Prostate gland (tissue), 2 donors: ENCODE data around the gene SYNGR4. TPM values are rescaled to one million over a fixed set of nuclear protein-coding genes. Genes with fewer than 3 reads are reported as not detected.

Experiments used
- DNase-seq: peaks from one replicate; pipeline ENCODE4 v3.0.0-alpha.2; 2019; ENCODE audit warnings: low spot score
- H3K27ac ChIP-seq, 2 donors: fragments of 200-600 bp; sonication (generic); 2 replicates each; pipeline ENCODE4 v1.5.1; 2017 to 2019
- H3K27me3 ChIP-seq: fragments of 200-600 bp; sonication (generic); replicated peaks from 2 replicates; pipeline ENCODE4 v1.5.1; 2019; ENCODE audit not compliant: insufficient read depth
- H3K36me3 ChIP-seq, 2 donors: fragments of 200-600 bp; sonication (generic); 1 replicate in 1 of 2; 2 replicates in 1 of 2; pipeline versions ENCODE4 v1.5.1 to v1.8.1; 2017 to 2019
- H3K4me1 ChIP-seq: fragments of 200-600 bp; sonication (generic); replicated peaks from 2 replicates; pipeline ENCODE4 v1.5.1; 2019
- H3K4me3 ChIP-seq, 2 donors: fragments of 200-600 bp; sonication (generic); 2 replicates each; pipeline ENCODE4 v1.5.1; 2017 to 2019
- H3K9me3 ChIP-seq: fragments of 200-600 bp; sonication (generic); 2 replicates; pipeline ENCODE4 v1.5.1; 2017
- POLR2A ChIP-seq: fragments of 450-650 bp; IDR thresholded peaks from one replicate; pipeline ENCODE4 v1.6.1; 2016; ENCODE audit warnings: antibody characterized with exemption, mild to moderate bottlenecking
- POLR2AphosphoS5 ChIP-seq: sonication (generic); formaldehyde crosslinking; IDR thresholded peaks from one replicate; pipeline ENCODE4 v1.6.1; 2017; ENCODE audit warnings: antibody characterized with exemption
- WGBS: methylation state at CpG from one replicate; pipeline ENCODE4 v1.1.5; 2018; 5-methylcytosine and 5-hydroxymethylcytosine counted together
- intact Hi-C: fragments of 100-400 bp; cut with DNase I; formaldehyde crosslinking; loops from one replicate; pipeline ENCODE4 v1.14.2; 2022
- total RNA-seq, 2 donors: library from RNA; depleted of rRNA; stranded (reverse); fragments of >200 nt; gene quantifications; one replicate each; pipeline ENCODE4 v1.1.0, GENCODE V29; 2016
- TF ChIP-seq, protein P1 (sequence below), 4 experiments: fragments of 200-600 bp in 2 of 4; fragments of 450-650 bp in 2 of 4; sonication (generic) in 2 of 4; IDR thresholded peaks; 1 replicate in 3 of 4; 2 replicates in 1 of 4; pipeline ENCODE4 v1.5.1; 2016 to 2019; ENCODE audit warnings: antibody characterized with exemption in 4 of 4, mild to moderate bottlenecking in 2 of 4, moderate library complexity in 2 of 4

SYNGR4 gene
- total RNA-seq, 2 donors from 2014 or later, result 2.8 TPM; not detected in 1

DNA sequence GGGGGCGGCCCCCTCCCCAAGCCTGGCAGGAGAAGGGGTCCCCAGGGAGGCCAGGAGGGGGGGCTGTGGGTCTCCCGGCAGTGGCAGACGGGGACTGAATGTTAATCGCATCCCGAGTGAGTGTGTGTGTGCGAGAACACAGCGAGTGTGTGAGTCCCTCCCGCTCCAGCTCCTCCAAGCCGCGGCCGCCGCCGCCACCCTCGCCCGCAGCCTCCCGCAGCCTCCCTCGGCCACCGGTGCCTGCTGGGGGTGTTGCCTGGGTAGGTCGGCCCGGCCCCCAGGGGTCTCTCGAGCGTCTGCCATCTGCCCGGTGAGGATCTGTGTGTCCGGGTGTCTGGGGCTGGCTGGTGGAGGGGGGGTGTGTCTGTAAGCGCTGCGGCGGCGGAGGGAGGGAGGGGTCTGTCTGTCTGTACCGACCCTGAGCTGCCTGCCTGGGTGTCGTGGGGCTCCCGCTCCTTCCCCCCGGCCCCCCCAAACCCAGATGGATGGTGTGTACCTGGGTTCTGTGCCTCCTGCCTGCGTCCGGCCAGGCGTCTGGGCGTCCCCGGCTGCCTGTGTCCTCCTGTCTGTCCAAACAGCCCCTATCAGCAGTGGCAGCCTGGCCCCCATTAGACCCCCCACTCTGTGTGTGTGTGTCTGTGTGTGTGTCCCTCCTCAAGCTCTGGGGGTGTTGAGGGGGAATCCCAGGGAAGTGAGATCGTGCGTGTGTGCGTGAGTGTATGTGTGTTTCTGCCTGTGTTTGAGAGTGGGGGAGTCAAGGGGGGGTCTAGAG is 29.6 kb downstream of the SYNGR4 start, which contains the start of gene GRIN2D:
Gene GRIN2D (plus strand): TSS at position 110 of the 772 bp plus-strand sequence. CDS start 4,725 bp downstream, outside the sequence.
- no peaks in the 10 kb centered on the region for H3K4me1 ChIP-seq
- DNase-seq, result no peak
- intact Hi-C loops, result no loop called here

DNA sequence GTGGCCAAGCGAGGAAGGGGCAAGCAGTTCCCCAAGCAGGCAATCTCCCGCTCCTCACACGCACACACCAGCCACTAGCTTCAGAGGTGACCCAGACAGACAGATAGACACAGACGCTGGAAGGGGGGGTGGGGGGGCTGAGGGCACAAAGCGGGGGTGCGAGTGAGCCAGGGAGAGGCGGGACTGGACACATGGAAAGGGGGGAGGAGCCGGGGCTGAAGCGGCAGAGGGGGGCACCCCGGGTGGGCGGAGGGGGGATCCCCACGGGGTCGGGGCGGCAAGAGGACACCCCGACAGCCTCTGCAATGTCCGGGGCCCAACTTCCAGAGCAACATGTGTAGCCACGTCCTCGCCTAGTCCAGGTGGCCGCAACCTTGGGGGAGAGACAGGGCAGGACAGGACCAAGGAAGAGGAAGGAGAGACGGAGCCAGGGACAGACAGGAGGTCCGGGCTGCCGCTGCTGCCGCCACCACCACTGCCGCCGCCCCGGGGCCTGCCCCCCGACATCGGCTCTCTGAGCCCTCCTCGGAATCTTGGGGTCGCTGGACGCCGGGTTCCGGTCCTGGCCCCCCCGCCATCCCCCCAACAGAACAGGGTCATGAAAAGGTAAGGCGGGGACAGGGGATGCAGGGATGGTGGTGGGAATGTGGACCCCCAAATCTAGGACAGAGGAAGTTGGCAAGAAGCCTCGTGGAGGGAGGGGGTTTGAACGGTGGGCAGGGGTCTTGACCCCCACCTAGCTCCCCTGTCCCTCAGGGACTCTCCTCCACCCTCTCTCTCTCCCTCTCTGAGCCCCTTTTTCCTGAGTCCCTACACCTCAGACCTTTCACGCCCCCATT is 30.4 kb downstream of the SYNGR4 start:
- intact Hi-C loops, result no loop called here
- 4% methylated on average over 38 of the region's 38 CpGs for WGBS
- Histone ChIP-seq H3K4me3 (peak overlapping the region in 1 of 2 donors; percentile 7), H3K9me3 (no peaks in the 10 kb centered on the region), H3K27ac (no peak overlapping the region), H3K4me1 (no peaks in the 10 kb centered on the region), H3K27me3 (peaks cover 2% of the 10 kb centered on the region), H3K36me3 (no peaks in the 10 kb centered on the region)
- no peak for TF ChIP-seq POLR2A
- TF ChIP-seq, protein P1, sequence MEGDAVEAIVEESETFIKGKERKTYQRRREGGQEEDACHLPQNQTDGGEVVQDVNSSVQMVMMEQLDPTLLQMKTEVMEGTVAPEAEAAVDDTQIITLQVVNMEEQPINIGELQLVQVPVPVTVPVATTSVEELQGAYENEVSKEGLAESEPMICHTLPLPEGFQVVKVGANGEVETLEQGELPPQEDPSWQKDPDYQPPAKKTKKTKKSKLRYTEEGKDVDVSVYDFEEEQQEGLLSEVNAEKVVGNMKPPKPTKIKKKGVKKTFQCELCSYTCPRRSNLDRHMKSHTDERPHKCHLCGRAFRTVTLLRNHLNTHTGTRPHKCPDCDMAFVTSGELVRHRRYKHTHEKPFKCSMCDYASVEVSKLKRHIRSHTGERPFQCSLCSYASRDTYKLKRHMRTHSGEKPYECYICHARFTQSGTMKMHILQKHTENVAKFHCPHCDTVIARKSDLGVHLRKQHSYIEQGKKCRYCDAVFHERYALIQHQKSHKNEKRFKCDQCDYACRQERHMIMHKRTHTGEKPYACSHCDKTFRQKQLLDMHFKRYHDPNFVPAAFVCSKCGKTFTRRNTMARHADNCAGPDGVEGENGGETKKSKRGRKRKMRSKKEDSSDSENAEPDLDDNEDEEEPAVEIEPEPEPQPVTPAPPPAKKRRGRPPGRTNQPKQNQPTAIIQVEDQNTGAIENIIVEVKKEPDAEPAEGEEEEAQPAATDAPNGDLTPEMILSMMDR (IDR thresholded peaks at IDR 0.05), result no peak
- TF ChIP-seq POLR2AphosphoS5, result no peak
- DNase-seq, result no peak

More for the DNA sequence above, 29.6 kb downstream of the SYNGR4 start, which contains the start of gene GRIN2D:
- H3K9me3 ChIP-seq, result no peaks in the 10 kb centered on the region
- H3K27ac ChIP-seq, result no peak within 1 kb of the TSS
- H3K36me3 ChIP-seq, result no peaks in the 10 kb centered on the region
- TF ChIP-seq, protein P1 (IDR thresholded peaks at IDR 0.05), result no peak
- TF ChIP-seq POLR2AphosphoS5, result no peak
- no peak for TF ChIP-seq POLR2A
- peak within 1 kb of the TSS in 1 of 2 donors; percentile 7 for H3K4me3 ChIP-seq
- peaks cover 2% of the 10 kb centered on the region for H3K27me3 ChIP-seq
- WGBS, result 2% methylated on average over 34 of the region's 40 CpGs

DNA sequence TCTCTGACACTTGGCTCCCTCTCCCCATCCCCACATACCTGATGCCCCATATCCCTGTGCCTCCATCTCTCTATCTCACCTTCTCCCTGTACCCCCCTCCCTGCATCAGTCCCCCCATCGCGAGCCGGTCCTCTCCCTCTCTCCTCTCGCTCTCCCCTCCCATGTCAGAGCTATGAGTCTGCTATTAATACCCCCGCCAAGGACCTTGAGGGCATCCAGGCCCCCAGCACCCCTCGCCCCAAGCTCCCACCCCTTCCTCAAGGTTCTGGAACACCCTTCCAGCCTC is 30.9 kb downstream of the SYNGR4 start:
- Histone ChIP-seq H3K4me1 (no peaks in the 10 kb centered on the region), H3K4me3 (no peak overlapping the region), H3K9me3 (no peaks in the 10 kb centered on the region), H3K27ac (no peak overlapping the region), H3K27me3 (peaks cover 2% of the 10 kb centered on the region), H3K36me3 (no peaks in the 10 kb centered on the region)
- intact Hi-C loops, result no loop called here
- no peak for DNase-seq
- WGBS, result 11% methylated on average over 6 of the region's 6 CpGs
- TF ChIP-seq POLR2A, result no peak
- TF ChIP-seq, protein P1 (IDR thresholded peaks at IDR 0.05), result no peak
- TF ChIP-seq POLR2AphosphoS5, result no peak

DNA sequence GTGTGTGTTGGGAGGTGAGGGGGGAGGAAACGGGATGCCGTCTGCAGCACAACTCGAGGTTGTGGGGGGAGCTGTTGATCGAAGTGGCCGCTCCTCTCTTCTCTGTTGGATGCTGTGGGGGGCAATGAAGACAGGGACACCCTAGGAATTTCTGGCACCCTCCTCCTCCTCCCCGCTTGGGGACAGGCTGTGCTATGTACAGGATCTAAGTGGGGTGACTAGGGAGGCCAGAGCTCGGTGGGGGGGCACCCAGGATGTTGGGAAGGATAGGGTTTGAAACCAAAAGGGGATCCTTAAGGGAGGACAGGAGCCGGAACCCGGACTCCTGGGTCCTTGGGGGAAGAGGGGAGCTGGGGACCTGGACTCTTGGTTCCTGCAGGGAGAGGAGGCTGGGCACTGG is 31.3 kb downstream of the SYNGR4 start:
- TF ChIP-seq POLR2A, result no peak
- TF ChIP-seq POLR2AphosphoS5, result no peak
- TF ChIP-seq, protein P1 (IDR thresholded peaks at IDR 0.05), result no peak
- Histone ChIP-seq H3K9me3 (no peaks in the 10 kb centered on the region), H3K36me3 (no peaks in the 10 kb centered on the region), H3K27ac (no peak overlapping the region), H3K4me1 (no peaks in the 10 kb centered on the region), H3K27me3 (peaks cover 2% of the 10 kb centered on the region), H3K4me3 (no peak overlapping the region)
- intact Hi-C loops, result no loop called here
- no peak for DNase-seq
- 41% methylated on average over 6 of the region's 9 CpGs for WGBS
